ENCODE measurements around the gene OR2H2. TPM values are rescaled to one million over a fixed set of nuclear protein-coding genes. Genes with fewer than 3 reads are reported as not detected.

The OR2H2 gene
- total and polyA plus RNA-seq, 2 of the 13 experiments (the other 11 are each of a cell fraction or from before 2014, with no cell fraction given) = not detected

- Histone ChIP-seq H2AFZ (ENCODE audit: low read length) (no peak overlapping the region), H3K4me1 (ENCODE audit: insufficient read depth, low read length) (no peaks in the 10 kb centered on the region), H3K9ac (ENCODE audit: insufficient read depth, low read depth, low read length) (no peak overlapping the region), H4K20me1 (ENCODE audit: insufficient read depth, low read length) (no peaks in the 10 kb centered on the region), H3K27me3 (ENCODE audit: control insufficient read depth in 1 of 2, insufficient read depth in 2 of 2, low read length in 2 of 2) (peaks cover 0 to 7% of the 10 kb centered on the region in 2 experiments; a peak in 2 of 5 replicates), H3K4me3 (replicated peaks in 1 of 3; ENCODE audit: insufficient read depth in 1 of 3, low read depth in 2 of 3, low read length in 3 of 3) (no peak overlapping the region), H3K27ac (ENCODE audit: extremely low read length, insufficient read depth, low read length) (no peak overlapping the region), H3K36me3 (replicated peaks in 1 of 2; ENCODE audit: control insufficient read depth in 1 of 2, insufficient read depth in 2 of 2, low read length in 2 of 2) (no peaks in the 10 kb centered on the region), H3K9me3 (ENCODE audit: low read length) (no peaks in the 10 kb centered on the region), H3K4me2 (ENCODE audit: low read depth, low read length) (no peak overlapping the region), H3K79me2 (ENCODE audit: insufficient read depth, low read length) (no peaks in the 10 kb centered on the region)
- CTCF ChIA-PET (ENCODE audit: low intra/inter-chr PET ratio, low total read pairs) = no interaction called here
- BruUV-seq (replicated peaks) = no TSS peak
- 8% methylated on average over 4 of the region's 4 CpGs for WGBS (ENCODE audit: low lambda C conversion rate)
- no peak for FAIRE-seq
- POLR2A ChIA-PET = no interaction called here
- in situ Hi-C loops (cut with HindIII; ENCODE audit: extremely low pct_ligation_motif_present, low pct_unique_long_range_greater_than_20kb) = no loop called here
- no peak for ATAC-seq
- intact Hi-C loops (cut with micrococcal nuclease; ENCODE audit: unreplicated experiment) = no loop called here
- no peak for DNase-seq (ENCODE audit: low spot score)
- TF ChIP-seq CSRNP1 (CRISPR knock-in tag; IDR thresholded peaks at IDR 0.05) = no peak
- no peak for TF ChIP-seq SP4 (CRISPR knock-in tag; IDR thresholded peaks at IDR 0.05)
- TF ChIP-seq ZNF329 (CRISPR knock-in tag; IDR thresholded peaks at IDR 0.05; ENCODE audit: low read depth) = no peak
- TF ChIP-seq ZNF75D (CRISPR knock-in tag; IDR thresholded peaks at IDR 0.05; ENCODE audit: borderline replicate concordance) = no peak
- no peak for TF ChIP-seq PRMT3 (CRISPR knock-in tag; IDR thresholded peaks at IDR 0.05; ENCODE audit: borderline replicate concordance, low read depth)
- no peak for TF ChIP-seq ZHX1 (CRISPR knock-in tag; IDR thresholded peaks at IDR 0.05; ENCODE audit: low read depth)
- TF ChIP-seq TBL1XR1 (IDR thresholded peaks at IDR 0.05; ENCODE audit: borderline replicate concordance, low read length, partially characterized antibody) = no peak
- TF ChIP-seq RNF219 (CRISPR knock-in tag; IDR thresholded peaks at IDR 0.05) = no peak
- no peak for TF ChIP-seq TAF15 (IDR thresholded peaks at IDR 0.05; ENCODE audit: low read depth, low read length, poor library complexity, severe bottlenecking)
- TF ChIP-seq ESRRA (CRISPR knock-in tag; IDR thresholded peaks at IDR 0.05; ENCODE audit: low read depth) = no peak
- no peak for TF ChIP-seq ATF7 (IDR thresholded peaks at IDR 0.05)
- TF ChIP-seq ATF7 (CRISPR knock-in tag; IDR thresholded peaks at IDR 0.05) = no peak
- TF ChIP-seq ZNF530 (CRISPR knock-in tag; IDR thresholded peaks at IDR 0.05; ENCODE audit: low read depth) = no peak
- TF ChIP-seq ZNF138 (CRISPR knock-in tag; IDR thresholded peaks at IDR 0.05; ENCODE audit: low read depth) = no peak
- no peak for TF ChIP-seq MXD3 (CRISPR knock-in tag; IDR thresholded peaks at IDR 0.05)
Observed at GRCh38 chr6:29610540-29610939, 25.6 kb downstream of the OR2H2 start.

Measured in HepG2 (cell line).